Measurements from ENCODE around the gene CTNNA1.
A peak's percentile ranks its signal among the peaks of the same experiment; 100 is the strongest.

Gene CTNNA1

GRCh38 chr5:138952962-138953361 lies 199.7 kb downstream of the CTNNA1 start:
- no peak for DNase-seq

- peak; percentile 49 for DNase-seq
Observed at GRCh38 chr5:138953387-138954256, 200.4 kb downstream of the CTNNA1 start.

- DNase-seq: no peak
Observed at GRCh38 chr5:138954257-138955012, 201.2 kb downstream of the CTNNA1 start.

GRCh38 chr5:138955013-138955660 lies 201.9 kb downstream of the CTNNA1 start:
- peak; percentile 88 for DNase-seq

GRCh38 chr5:138955671-138956295 lies 202.6 kb downstream of the CTNNA1 start:
- DNase-seq: no peak

GRCh38 chr5:138956801-138957200 lies 203.6 kb downstream of the CTNNA1 start:
- DNase-seq: no peak

- DNase-seq: peak; percentile 86
Observed at GRCh38 chr5:138960145-138960692, 207.0 kb downstream of the CTNNA1 start.

- DNase-seq: peak; percentile 39
Observed at GRCh38 chr5:138961221-138961620, 208.0 kb downstream of the CTNNA1 start.

- no peak for DNase-seq
Observed at GRCh38 chr5:138961729-138962128, 208.5 kb downstream of the CTNNA1 start.

GRCh38 chr5:138962614-138963370 lies 209.6 kb downstream of the CTNNA1 start:
- no peak for DNase-seq

- DNase-seq: no peak
Observed at GRCh38 chr5:138963763-138964371, 210.6 kb downstream of the CTNNA1 start.

GRCh38 chr5:138964647-138965201 lies 211.5 kb downstream of the CTNNA1 start:
- DNase-seq: no peak

- no peak for DNase-seq
Observed at GRCh38 chr5:138965626-138966025, 212.4 kb downstream of the CTNNA1 start.

- no peak for DNase-seq
Observed at GRCh38 chr5:138966236-138966985, 213.2 kb downstream of the CTNNA1 start.

- peak; percentile 78 for DNase-seq
Observed at GRCh38 chr5:138967791-138968448, 214.7 kb downstream of the CTNNA1 start.

- DNase-seq: no peak
Observed at GRCh38 chr5:138968601-138969000, 215.4 kb downstream of the CTNNA1 start.

GRCh38 chr5:138969323-138970002 lies 216.2 kb downstream of the CTNNA1 start:
- no peak for DNase-seq

GRCh38 chr5:138972230-138972629 lies 219.0 kb downstream of the CTNNA1 start:
- DNase-seq: no peak

GRCh38 chr5:138972836-138973235 lies 219.6 kb downstream of the CTNNA1 start:
- DNase-seq: peak; percentile 49
